HCT116 (cell line): ENCODE measurements around the gene KLHL2.

ENCODE experiments used
- EZH2 ChIP-seq: fragments of 200-600 bp; sonication (generic); IDR thresholded peaks from 2 replicates; pipeline ENCODE4 v1.6.1; 2017; ENCODE audit warnings: antibody characterized with exemption, mixed run types
- JUND ChIP-seq: IDR thresholded peaks from 2 replicates; pipeline ENCODE4 v1.6.1; 2012
- POLR2A ChIP-seq: IDR thresholded peaks from 2 replicates; pipeline ENCODE4 v1.7.0; 2011; ENCODE audit warnings: borderline replicate concordance; ENCODE audit not compliant: insufficient read depth, insufficient read length; ENCODE audit errors: extremely low read depth
- POLR2AphosphoS5 ChIP-seq: IDR thresholded peaks from 2 replicates; pipeline ENCODE4 v1.6.1; 2011; ENCODE audit warnings: mild to moderate bottlenecking, low read depth, low read length, moderate library complexity
- REST ChIP-seq: IDR thresholded peaks from 2 replicates; pipeline ENCODE4 v1.6.1; 2012; ENCODE audit warnings: low read depth
- YY1 ChIP-seq: IDR thresholded peaks from 2 replicates; pipeline ENCODE4 v1.6.1; 2011; ENCODE audit warnings: low read length, low read depth, moderate library complexity, mild to moderate bottlenecking; ENCODE audit not compliant: insufficient replicate concordance; ENCODE audit errors: extremely low read depth
- ZFX ChIP-seq: fragments of 450-650 bp; IDR thresholded peaks from 2 replicates; pipeline ENCODE4 v1.6.1; 2017
- TF ChIP-seq, protein P1 (sequence below), 3 experiments: fragments of 200-600 bp in 1 of 3; sonication (generic) in 1 of 3; IDR thresholded peaks in 2 of 3; conservative IDR thresholded peaks in 1 of 3; 2 replicates each; pipeline ENCODE4 v1.5.1; 2012 to 2017; ENCODE audit warnings: low read depth in 2 of 3, low read length in 2 of 3, antibody characterized with exemption in 1 of 3, borderline replicate concordance in 1 of 3, control low read depth in 1 of 3, mild to moderate bottlenecking in 1 of 3, mixed read lengths in 1 of 3, mixed run types in 1 of 3, moderate library complexity in 1 of 3; ENCODE audit not compliant: insufficient read depth in 1 of 3
- TF ChIP-seq, protein P2 (sequence below): IDR thresholded peaks from 2 replicates; pipeline ENCODE4 v1.6.1; 2011; ENCODE audit warnings: mild to moderate bottlenecking, low read length, moderate library complexity; ENCODE audit not compliant: insufficient replicate concordance; ENCODE audit errors: extremely low read depth

GRCh38 chr4:165175879-165176278 is 31.5 kb upstream of the KLHL2 start:
- no peak for TF ChIP-seq POLR2AphosphoS5
- TF ChIP-seq, protein P1, sequence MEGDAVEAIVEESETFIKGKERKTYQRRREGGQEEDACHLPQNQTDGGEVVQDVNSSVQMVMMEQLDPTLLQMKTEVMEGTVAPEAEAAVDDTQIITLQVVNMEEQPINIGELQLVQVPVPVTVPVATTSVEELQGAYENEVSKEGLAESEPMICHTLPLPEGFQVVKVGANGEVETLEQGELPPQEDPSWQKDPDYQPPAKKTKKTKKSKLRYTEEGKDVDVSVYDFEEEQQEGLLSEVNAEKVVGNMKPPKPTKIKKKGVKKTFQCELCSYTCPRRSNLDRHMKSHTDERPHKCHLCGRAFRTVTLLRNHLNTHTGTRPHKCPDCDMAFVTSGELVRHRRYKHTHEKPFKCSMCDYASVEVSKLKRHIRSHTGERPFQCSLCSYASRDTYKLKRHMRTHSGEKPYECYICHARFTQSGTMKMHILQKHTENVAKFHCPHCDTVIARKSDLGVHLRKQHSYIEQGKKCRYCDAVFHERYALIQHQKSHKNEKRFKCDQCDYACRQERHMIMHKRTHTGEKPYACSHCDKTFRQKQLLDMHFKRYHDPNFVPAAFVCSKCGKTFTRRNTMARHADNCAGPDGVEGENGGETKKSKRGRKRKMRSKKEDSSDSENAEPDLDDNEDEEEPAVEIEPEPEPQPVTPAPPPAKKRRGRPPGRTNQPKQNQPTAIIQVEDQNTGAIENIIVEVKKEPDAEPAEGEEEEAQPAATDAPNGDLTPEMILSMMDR (IDR thresholded peaks at IDR 0.05 in 2 of 3, conservative IDR thresholded peaks at IDR 0.05 in 1 of 3; ENCODE audit: borderline replicate concordance in 1 of 3, insufficient read depth in 1 of 3, low read depth in 2 of 3, low read length in 2 of 3) = no peak
- TF ChIP-seq, protein P2, sequence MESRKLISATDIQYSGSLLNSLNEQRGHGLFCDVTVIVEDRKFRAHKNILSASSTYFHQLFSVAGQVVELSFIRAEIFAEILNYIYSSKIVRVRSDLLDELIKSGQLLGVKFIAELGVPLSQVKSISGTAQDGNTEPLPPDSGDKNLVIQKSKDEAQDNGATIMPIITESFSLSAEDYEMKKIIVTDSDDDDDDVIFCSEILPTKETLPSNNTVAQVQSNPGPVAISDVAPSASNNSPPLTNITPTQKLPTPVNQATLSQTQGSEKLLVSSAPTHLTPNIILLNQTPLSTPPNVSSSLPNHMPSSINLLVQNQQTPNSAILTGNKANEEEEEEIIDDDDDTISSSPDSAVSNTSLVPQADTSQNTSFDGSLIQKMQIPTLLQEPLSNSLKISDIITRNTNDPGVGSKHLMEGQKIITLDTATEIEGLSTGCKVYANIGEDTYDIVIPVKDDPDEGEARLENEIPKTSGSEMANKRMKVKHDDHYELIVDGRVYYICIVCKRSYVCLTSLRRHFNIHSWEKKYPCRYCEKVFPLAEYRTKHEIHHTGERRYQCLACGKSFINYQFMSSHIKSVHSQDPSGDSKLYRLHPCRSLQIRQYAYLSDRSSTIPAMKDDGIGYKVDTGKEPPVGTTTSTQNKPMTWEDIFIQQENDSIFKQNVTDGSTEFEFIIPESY = no peak
- TF ChIP-seq ZFX = no peak
- no peak for TF ChIP-seq JUND
- no peak for TF ChIP-seq EZH2
- no peak for TF ChIP-seq POLR2A
- no peak for TF ChIP-seq REST
- no peak for TF ChIP-seq YY1
